ENCODE measurements around the gene EHMT1.

GRCh38 chr9:137787381-137787780 is 168.6 kb downstream of the EHMT1 start:
- TF ChIP-seq CTCF (IDR thresholded peaks at IDR 0.05; ENCODE audit: poor library complexity) (no peak), EZH2 (IDR thresholded peaks at IDR 0.05; ENCODE audit: borderline replicate concordance) (no peak)
